WTC11 (cell line): ENCODE measurements around the gene MRPL37. TPM values are rescaled to one million over a fixed set of nuclear protein-coding genes. Genes with fewer than 3 reads are reported as not detected.

ENCODE experiments used
- ATAC-seq: fragments of 200-7000 bp; cut with Tn5 transposase; 2 replicates; pipeline ENCODE4 v1.10.0; 2021; ENCODE audit warnings: mild to moderate bottlenecking, moderate library complexity
- CTCF ChIA-PET: fragments of 300-600 bp; sonication (Branson Sonifier 250); formaldehyde crosslinking; loops from one replicate; lab custom pipeline; 2021; ENCODE audit warnings: antibody characterized with exemption; lab: Charles Lee
- POLR2A ChIA-PET: fragments of 350-600 bp; sonication (Branson Sonifier 250); formaldehyde crosslinking; loops from one replicate; lab custom pipeline; 2021; ENCODE audit warnings: antibody characterized with exemption; lab: Charles Lee
- DNase-seq: peaks from one replicate; pipeline ENCODE4 v3.0.0; 2021; ENCODE audit warnings: low spot score
- H3K27ac Mint-ChIP-seq: 2 replicates; pipeline ENCODE4 v1.8.0; 2021; ENCODE audit warnings: mixed read lengths
- H3K27me3 Mint-ChIP-seq: 2 replicates; pipeline ENCODE4 v1.8.0; 2021; ENCODE audit warnings: low read depth, mild to moderate bottlenecking, moderate library complexity, mixed read lengths
- H3K36me3 Mint-ChIP-seq: 2 replicates; pipeline ENCODE4 v1.8.0; 2021; ENCODE audit warnings: mixed read lengths
- H3K4me1 Mint-ChIP-seq: 2 replicates; pipeline ENCODE4 v1.8.0; 2022; ENCODE audit warnings: mixed read lengths
- H3K4me3 Mint-ChIP-seq: 2 replicates; pipeline ENCODE4 v1.8.0; 2021; ENCODE audit warnings: mild to moderate bottlenecking, moderate library complexity, mixed read lengths
- H3K9me3 Mint-ChIP-seq: 2 replicates; pipeline ENCODE4 v1.8.0; 2021; ENCODE audit warnings: mixed read lengths
- ATF3 ChIP-seq: sonication (generic); formaldehyde crosslinking; conservative IDR thresholded peaks from 2 replicates; pipeline ENCODE4 v1.8.1; 2022; ENCODE audit warnings: mild to moderate bottlenecking, missing genetic modification reagents
- ATF6 ChIP-seq: sonication (generic); formaldehyde crosslinking; IDR thresholded peaks from 2 replicates; pipeline ENCODE4 v1.8.1; 2023; ENCODE audit warnings: mild to moderate bottlenecking, missing genetic modification reagents
- ELF4 ChIP-seq: sonication (generic); formaldehyde crosslinking; IDR thresholded peaks from 2 replicates; pipeline ENCODE4 v1.8.1; 2022; ENCODE audit warnings: low read depth, mild to moderate bottlenecking, moderate library complexity, missing genetic modification reagents
- ESRRA ChIP-seq: sonication (generic); formaldehyde crosslinking; IDR thresholded peaks from 2 replicates; pipeline ENCODE4 v1.8.1; 2022; ENCODE audit warnings: mild to moderate bottlenecking, missing genetic modification reagents, borderline replicate concordance
- NR2C2 ChIP-seq: sonication (generic); formaldehyde crosslinking; IDR thresholded peaks from 2 replicates; pipeline ENCODE4 v1.8.0; 2022; ENCODE audit warnings: mild to moderate bottlenecking, missing genetic modification reagents
- ZNF121 ChIP-seq: sonication (generic); formaldehyde crosslinking; IDR thresholded peaks from 2 replicates; pipeline ENCODE4 v1.8.0; 2023; ENCODE audit warnings: missing genetic modification reagents
- ZNF138 ChIP-seq: sonication (generic); formaldehyde crosslinking; conservative IDR thresholded peaks from 2 replicates; pipeline ENCODE4 v1.8.1; 2022; ENCODE audit warnings: mild to moderate bottlenecking, moderate library complexity, missing genetic modification reagents
- ZNF416 ChIP-seq: fragments of 250-450 bp; sonication (Bioruptor Pico); IDR thresholded peaks from 2 replicates; pipeline ENCODE4 v1.9.0; 2021; ENCODE audit warnings: mild to moderate bottlenecking, inconsistent platforms
- ZSCAN18 ChIP-seq: fragments of 250-450 bp; sonication (Bioruptor Pico); IDR thresholded peaks from 2 replicates; pipeline ENCODE4 v2.1.2; 2022; ENCODE audit warnings: mild to moderate bottlenecking, moderate library complexity
- total RNA-seq: library from RNA; stranded (reverse); gene quantifications from 3 replicates; pipeline ENCODE4 v1.2.3, GENCODE V29; 2021
- TF ChIP-seq, protein P1 (sequence below): sonication (generic); formaldehyde crosslinking; IDR thresholded peaks from 2 replicates; pipeline ENCODE4 v1.8.1; 2022; ENCODE audit warnings: low read depth, missing genetic modification reagents, borderline replicate concordance
- TF ChIP-seq, protein P2 (sequence below): sonication (generic); formaldehyde crosslinking; IDR thresholded peaks from 2 replicates; pipeline ENCODE4 v1.8.0; 2023; ENCODE audit warnings: missing genetic modification reagents, mild to moderate bottlenecking, borderline replicate concordance
- TF ChIP-seq, protein P3 (sequence below): sonication (generic); formaldehyde crosslinking; IDR thresholded peaks from 2 replicates; pipeline ENCODE4 v1.8.0; 2022; ENCODE audit warnings: mild to moderate bottlenecking, missing genetic modification reagents
- TF ChIP-seq, protein P4 (sequence below): sonication (generic); formaldehyde crosslinking; IDR thresholded peaks from 2 replicates; pipeline ENCODE4 v1.8.1; 2023; ENCODE audit warnings: mild to moderate bottlenecking, missing genetic modification reagents
- TF ChIP-seq, protein P5 (sequence below): sonication (generic); formaldehyde crosslinking; IDR thresholded peaks from 2 replicates; pipeline ENCODE4 v1.8.1; 2022; ENCODE audit warnings: mild to moderate bottlenecking, moderate library complexity, missing genetic modification reagents
- TF ChIP-seq, protein P6 (sequence below): sonication (generic); formaldehyde crosslinking; IDR thresholded peaks from 2 replicates; pipeline ENCODE4 v1.8.1; 2023; ENCODE audit warnings: mild to moderate bottlenecking, missing genetic modification reagents, moderate library complexity

MRPL37 gene
- total RNA-seq, 1 experiment from 2014 or later, result 143 TPM

DNA sequence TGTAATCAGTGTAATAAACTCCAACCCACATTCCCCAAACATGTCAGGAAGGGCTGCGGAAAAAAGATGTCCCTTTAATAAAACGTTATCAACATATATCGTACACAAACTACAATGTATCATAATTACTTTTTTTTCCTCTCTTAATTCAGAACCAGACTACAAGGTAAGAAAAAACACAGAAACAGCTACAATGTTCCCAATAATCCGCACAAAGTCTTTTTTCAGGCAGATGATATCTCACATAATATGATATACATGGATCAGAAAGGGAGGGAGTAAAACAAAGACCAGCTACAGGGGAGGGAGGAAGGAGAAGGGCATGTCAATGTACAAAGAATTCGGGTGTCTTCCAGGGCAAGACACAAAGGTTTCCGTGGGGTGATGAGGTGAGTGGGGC is 25.4 kb downstream of the MRPL37 start:
- no peak for ATAC-seq
- H3K36me3 Mint-ChIP-seq, result peaks cover 10% of the 10 kb centered on the region; the same call in 1 of the 2 replicates
- H3K27me3 Mint-ChIP-seq, result no peaks in the 10 kb centered on the region
- TF ChIP-seq, protein P1, sequence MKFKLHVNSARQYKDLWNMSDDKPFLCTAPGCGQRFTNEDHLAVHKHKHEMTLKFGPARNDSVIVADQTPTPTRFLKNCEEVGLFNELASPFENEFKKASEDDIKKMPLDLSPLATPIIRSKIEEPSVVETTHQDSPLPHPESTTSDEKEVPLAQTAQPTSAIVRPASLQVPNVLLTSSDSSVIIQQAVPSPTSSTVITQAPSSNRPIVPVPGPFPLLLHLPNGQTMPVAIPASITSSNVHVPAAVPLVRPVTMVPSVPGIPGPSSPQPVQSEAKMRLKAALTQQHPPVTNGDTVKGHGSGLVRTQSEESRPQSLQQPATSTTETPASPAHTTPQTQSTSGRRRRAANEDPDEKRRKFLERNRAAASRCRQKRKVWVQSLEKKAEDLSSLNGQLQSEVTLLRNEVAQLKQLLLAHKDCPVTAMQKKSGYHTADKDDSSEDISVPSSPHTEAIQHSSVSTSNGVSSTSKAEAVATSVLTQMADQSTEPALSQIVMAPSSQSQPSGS (CRISPR knock-in tag), result no peak
- TF ChIP-seq ZSCAN18 (CRISPR knock-in tag) (no peak), ESRRA (CRISPR knock-in tag) (no peak), ELF4 (CRISPR knock-in tag) (no peak), ATF3 (CRISPR knock-in tag) (no peak), ZNF416 (no peak), NR2C2 (CRISPR knock-in tag) (no peak), ATF6 (CRISPR knock-in tag) (no peak), ZNF138 (no peak), ZNF121 (CRISPR knock-in tag) (no peak)
- TF ChIP-seq, protein P2, sequence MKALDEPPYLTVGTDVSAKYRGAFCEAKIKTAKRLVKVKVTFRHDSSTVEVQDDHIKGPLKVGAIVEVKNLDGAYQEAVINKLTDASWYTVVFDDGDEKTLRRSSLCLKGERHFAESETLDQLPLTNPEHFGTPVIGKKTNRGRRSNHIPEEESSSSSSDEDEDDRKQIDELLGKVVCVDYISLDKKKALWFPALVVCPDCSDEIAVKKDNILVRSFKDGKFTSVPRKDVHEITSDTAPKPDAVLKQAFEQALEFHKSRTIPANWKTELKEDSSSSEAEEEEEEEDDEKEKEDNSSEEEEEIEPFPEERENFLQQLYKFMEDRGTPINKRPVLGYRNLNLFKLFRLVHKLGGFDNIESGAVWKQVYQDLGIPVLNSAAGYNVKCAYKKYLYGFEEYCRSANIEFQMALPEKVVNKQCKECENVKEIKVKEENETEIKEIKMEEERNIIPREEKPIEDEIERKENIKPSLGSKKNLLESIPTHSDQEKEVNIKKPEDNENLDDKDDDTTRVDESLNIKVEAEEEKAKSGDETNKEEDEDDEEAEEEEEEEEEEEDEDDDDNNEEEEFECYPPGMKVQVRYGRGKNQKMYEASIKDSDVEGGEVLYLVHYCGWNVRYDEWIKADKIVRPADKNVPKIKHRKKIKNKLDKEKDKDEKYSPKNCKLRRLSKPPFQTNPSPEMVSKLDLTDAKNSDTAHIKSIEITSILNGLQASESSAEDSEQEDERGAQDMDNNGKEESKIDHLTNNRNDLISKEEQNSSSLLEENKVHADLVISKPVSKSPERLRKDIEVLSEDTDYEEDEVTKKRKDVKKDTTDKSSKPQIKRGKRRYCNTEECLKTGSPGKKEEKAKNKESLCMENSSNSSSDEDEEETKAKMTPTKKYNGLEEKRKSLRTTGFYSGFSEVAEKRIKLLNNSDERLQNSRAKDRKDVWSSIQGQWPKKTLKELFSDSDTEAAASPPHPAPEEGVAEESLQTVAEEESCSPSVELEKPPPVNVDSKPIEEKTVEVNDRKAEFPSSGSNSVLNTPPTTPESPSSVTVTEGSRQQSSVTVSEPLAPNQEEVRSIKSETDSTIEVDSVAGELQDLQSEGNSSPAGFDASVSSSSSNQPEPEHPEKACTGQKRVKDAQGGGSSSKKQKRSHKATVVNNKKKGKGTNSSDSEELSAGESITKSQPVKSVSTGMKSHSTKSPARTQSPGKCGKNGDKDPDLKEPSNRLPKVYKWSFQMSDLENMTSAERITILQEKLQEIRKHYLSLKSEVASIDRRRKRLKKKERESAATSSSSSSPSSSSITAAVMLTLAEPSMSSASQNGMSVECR, result no peak
- TF ChIP-seq, protein P3, sequence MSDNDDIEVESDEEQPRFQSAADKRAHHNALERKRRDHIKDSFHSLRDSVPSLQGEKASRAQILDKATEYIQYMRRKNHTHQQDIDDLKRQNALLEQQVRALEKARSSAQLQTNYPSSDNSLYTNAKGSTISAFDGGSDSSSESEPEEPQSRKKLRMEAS, result no peak
- TF ChIP-seq, protein P4, sequence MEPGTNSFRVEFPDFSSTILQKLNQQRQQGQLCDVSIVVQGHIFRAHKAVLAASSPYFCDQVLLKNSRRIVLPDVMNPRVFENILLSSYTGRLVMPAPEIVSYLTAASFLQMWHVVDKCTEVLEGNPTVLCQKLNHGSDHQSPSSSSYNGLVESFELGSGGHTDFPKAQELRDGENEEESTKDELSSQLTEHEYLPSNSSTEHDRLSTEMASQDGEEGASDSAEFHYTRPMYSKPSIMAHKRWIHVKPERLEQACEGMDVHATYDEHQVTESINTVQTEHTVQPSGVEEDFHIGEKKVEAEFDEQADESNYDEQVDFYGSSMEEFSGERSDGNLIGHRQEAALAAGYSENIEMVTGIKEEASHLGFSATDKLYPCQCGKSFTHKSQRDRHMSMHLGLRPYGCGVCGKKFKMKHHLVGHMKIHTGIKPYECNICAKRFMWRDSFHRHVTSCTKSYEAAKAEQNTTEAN (CRISPR knock-in tag), result no peak
- TF ChIP-seq, protein P5, sequence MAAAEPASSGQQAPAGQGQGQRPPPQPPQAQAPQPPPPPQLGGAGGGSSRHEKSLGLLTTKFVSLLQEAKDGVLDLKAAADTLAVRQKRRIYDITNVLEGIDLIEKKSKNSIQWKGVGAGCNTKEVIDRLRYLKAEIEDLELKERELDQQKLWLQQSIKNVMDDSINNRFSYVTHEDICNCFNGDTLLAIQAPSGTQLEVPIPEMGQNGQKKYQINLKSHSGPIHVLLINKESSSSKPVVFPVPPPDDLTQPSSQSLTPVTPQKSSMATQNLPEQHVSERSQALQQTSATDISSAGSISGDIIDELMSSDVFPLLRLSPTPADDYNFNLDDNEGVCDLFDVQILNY (CRISPR knock-in tag), result no peak
- TF ChIP-seq, protein P6, sequence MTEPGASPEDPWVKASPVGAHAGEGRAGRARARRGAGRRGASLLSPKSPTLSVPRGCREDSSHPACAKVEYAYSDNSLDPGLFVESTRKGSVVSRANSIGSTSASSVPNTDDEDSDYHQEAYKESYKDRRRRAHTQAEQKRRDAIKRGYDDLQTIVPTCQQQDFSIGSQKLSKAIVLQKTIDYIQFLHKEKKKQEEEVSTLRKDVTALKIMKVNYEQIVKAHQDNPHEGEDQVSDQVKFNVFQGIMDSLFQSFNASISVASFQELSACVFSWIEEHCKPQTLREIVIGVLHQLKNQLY (CRISPR knock-in tag), result no peak
- no peak for DNase-seq
- ChIA-PET POLR2A (interaction anchor here (0.6 kb wide), 1 partner anchor 12 kb away, joined by 3 read pairs; no protein-coding TSS in a partner anchor), CTCF (no interaction called here)
- H3K4me3 Mint-ChIP-seq, result no peak overlapping the region
- H3K4me1 Mint-ChIP-seq, result peaks cover 26% of the 10 kb centered on the region
- peak overlapping the region; percentile 69; the same call in 1 of the 2 replicates for H3K27ac Mint-ChIP-seq
- no peaks in the 10 kb centered on the region for H3K9me3 Mint-ChIP-seq
